Neural cell (in vitro differentiated cells): ENCODE measurements around the gene AGPAT3.

Source experiments
- EZH2 ChIP-seq: fragments of 200-600, 300-800 bp; shearing (Covaris generic), sonication (generic); IDR thresholded peaks from 2 replicates; pipeline ENCODE4 v1.6.1; 2014; ENCODE audit warnings: antibody characterized with exemption, low read length, borderline replicate concordance, mild to moderate bottlenecking; ENCODE audit not compliant: insufficient read depth, poor library complexity, severe bottlenecking
- POLR2AphosphoS5 ChIP-seq: IDR thresholded peaks from 2 replicates; pipeline ENCODE4 v1.6.1; 2012
- RAD21 ChIP-seq: fragments of 450-650 bp; conservative IDR thresholded peaks from 2 replicates; pipeline ENCODE4 v1.6.1; 2014; ENCODE audit warnings: antibody characterized with exemption, mild to moderate bottlenecking, moderate library complexity
- SMC3 ChIP-seq: fragments of 450-650 bp; conservative IDR thresholded peaks from 2 replicates; pipeline ENCODE4 v1.6.1; 2014; ENCODE audit warnings: antibody characterized with exemption, mild to moderate bottlenecking, moderate library complexity; ENCODE audit not compliant: poor library complexity
- TAF1 ChIP-seq: IDR thresholded peaks from 2 replicates; pipeline ENCODE4 v1.6.1; 2012; ENCODE audit warnings: low read depth
- TF ChIP-seq, protein P1 (sequence below): fragments of 450-650 bp; IDR thresholded peaks from 2 replicates; pipeline ENCODE4 v1.5.1; 2014; ENCODE audit warnings: antibody characterized with exemption, mild to moderate bottlenecking, moderate library complexity; ENCODE audit not compliant: poor library complexity, severe bottlenecking

DNA sequence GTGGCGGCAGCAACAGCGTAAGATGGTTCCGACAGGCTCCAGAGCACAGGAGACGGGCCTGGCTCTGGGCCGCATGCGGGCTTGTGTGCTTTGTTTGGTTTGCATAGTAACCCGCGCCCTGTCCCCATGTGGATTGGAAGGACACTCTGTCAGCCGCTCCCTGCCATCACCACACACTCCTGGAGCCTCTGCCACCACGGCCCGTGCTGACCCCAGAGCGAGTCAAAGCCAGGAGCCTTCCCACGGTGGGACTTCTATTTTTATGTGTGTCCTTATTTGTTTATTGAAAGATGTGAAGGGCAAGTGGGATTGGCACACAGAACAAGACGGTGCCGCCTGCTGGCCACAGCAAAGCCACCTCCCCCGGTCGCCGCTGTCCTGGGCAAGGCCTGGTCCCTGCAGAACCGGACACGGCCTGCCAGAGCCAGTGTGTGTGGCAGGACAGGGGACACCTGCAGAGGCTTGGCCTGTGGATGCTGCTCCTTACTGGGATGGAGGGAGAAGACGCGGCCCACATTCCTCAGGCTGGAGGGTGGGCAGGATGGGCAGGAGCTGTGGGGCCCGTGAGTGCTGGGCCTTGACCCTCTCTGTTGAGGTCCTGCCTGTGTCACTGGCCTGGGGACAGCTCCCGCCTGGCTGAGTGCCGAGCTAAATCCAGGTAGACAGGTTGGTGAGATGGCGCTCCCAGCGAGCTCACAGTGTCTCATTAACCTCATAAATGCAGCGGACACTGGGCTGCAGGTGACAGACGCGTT lies 64.4 kb downstream of the AGPAT3 start:
- no peak for TF ChIP-seq EZH2
- TF ChIP-seq, protein P1, sequence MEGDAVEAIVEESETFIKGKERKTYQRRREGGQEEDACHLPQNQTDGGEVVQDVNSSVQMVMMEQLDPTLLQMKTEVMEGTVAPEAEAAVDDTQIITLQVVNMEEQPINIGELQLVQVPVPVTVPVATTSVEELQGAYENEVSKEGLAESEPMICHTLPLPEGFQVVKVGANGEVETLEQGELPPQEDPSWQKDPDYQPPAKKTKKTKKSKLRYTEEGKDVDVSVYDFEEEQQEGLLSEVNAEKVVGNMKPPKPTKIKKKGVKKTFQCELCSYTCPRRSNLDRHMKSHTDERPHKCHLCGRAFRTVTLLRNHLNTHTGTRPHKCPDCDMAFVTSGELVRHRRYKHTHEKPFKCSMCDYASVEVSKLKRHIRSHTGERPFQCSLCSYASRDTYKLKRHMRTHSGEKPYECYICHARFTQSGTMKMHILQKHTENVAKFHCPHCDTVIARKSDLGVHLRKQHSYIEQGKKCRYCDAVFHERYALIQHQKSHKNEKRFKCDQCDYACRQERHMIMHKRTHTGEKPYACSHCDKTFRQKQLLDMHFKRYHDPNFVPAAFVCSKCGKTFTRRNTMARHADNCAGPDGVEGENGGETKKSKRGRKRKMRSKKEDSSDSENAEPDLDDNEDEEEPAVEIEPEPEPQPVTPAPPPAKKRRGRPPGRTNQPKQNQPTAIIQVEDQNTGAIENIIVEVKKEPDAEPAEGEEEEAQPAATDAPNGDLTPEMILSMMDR: no peak
- TF ChIP-seq TAF1: no peak
- TF ChIP-seq POLR2AphosphoS5: no peak
- TF ChIP-seq RAD21: no peak
- TF ChIP-seq SMC3: no peak
